Measurements from ENCODE around the gene NRP2. TPM values are rescaled to one million over a fixed set of nuclear protein-coding genes. Genes with fewer than 3 reads are reported as not detected.

Gene NRP2
- total RNA-seq, 1 donor from 2014 or later, result 89.0 TPM

GRCh38 chr2:205778356-205778755, 96.1 kb downstream of the NRP2 start:
- no peak for DNase-seq
- Mint-ChIP-seq H3K27me3 (ENCODE audit: unreplicated experiment) (peaks cover 1% of the 10 kb centered on the region), H3K4me3 (ENCODE audit: unreplicated experiment) (no peak overlapping the region), H3K27ac (ENCODE audit: unreplicated experiment) (no peak overlapping the region), H3K4me1 (ENCODE audit: low read depth, unreplicated experiment) (peaks cover 7% of the 10 kb centered on the region), H3K9me3 (ENCODE audit: unreplicated experiment) (peaks cover 3% of the 10 kb centered on the region), H3K36me3 (ENCODE audit: unreplicated experiment) (peaks cover 8% of the 10 kb centered on the region)
- no peak for TF ChIP-seq CTCF (IDR thresholded peaks at IDR 0.05; ENCODE audit: partially characterized antibody, unreplicated experiment)

- peaks cover 6% of the 10 kb centered on the region for H3K36me3 Mint-ChIP-seq (ENCODE audit: unreplicated experiment)
- no peak overlapping the region for H3K27ac Mint-ChIP-seq (ENCODE audit: unreplicated experiment)
- peaks cover 1% of the 10 kb centered on the region for H3K27me3 Mint-ChIP-seq (ENCODE audit: unreplicated experiment)
- DNase-seq, result no peak
- TF ChIP-seq CTCF (IDR thresholded peaks at IDR 0.05; ENCODE audit: partially characterized antibody, unreplicated experiment), result no peak
- H3K4me1 Mint-ChIP-seq (ENCODE audit: low read depth, unreplicated experiment), result peaks cover under 1% of the 10 kb centered on the region
- H3K9me3 Mint-ChIP-seq (ENCODE audit: unreplicated experiment), result peaks cover 3% of the 10 kb centered on the region
- no peak overlapping the region for H3K4me3 Mint-ChIP-seq (ENCODE audit: unreplicated experiment)
Measured at GRCh38 chr2:205780645-205781044, 98.3 kb downstream of the NRP2 start.

GRCh38 chr2:205781244-205781931, 99.1 kb downstream of the NRP2 start:
- DNase-seq, result no peak
- H3K4me1 Mint-ChIP-seq (ENCODE audit: low read depth, unreplicated experiment), result no peaks in the 10 kb centered on the region
- no peak overlapping the region for H3K4me3 Mint-ChIP-seq (ENCODE audit: unreplicated experiment)
- peaks cover 3% of the 10 kb centered on the region for H3K36me3 Mint-ChIP-seq (ENCODE audit: unreplicated experiment)
- no peak overlapping the region for H3K27ac Mint-ChIP-seq (ENCODE audit: unreplicated experiment)
- H3K27me3 Mint-ChIP-seq (ENCODE audit: unreplicated experiment), result no peaks in the 10 kb centered on the region
- no peaks in the 10 kb centered on the region for H3K9me3 Mint-ChIP-seq (ENCODE audit: unreplicated experiment)
- no peak for TF ChIP-seq CTCF (IDR thresholded peaks at IDR 0.05; ENCODE audit: partially characterized antibody, unreplicated experiment)

GRCh38 chr2:205782941-205783340, 100.6 kb downstream of the NRP2 start:
- H3K4me3 Mint-ChIP-seq (ENCODE audit: unreplicated experiment), result no peak overlapping the region
- no peaks in the 10 kb centered on the region for H3K9me3 Mint-ChIP-seq (ENCODE audit: unreplicated experiment)
- DNase-seq, result no peak
- H3K27ac Mint-ChIP-seq (ENCODE audit: unreplicated experiment), result no peak overlapping the region
- no peaks in the 10 kb centered on the region for H3K4me1 Mint-ChIP-seq (ENCODE audit: low read depth, unreplicated experiment)
- no peaks in the 10 kb centered on the region for H3K27me3 Mint-ChIP-seq (ENCODE audit: unreplicated experiment)
- H3K36me3 Mint-ChIP-seq (ENCODE audit: unreplicated experiment), result peaks cover 3% of the 10 kb centered on the region
- no peak for TF ChIP-seq CTCF (IDR thresholded peaks at IDR 0.05; ENCODE audit: partially characterized antibody, unreplicated experiment)

- H3K27me3 Mint-ChIP-seq (ENCODE audit: unreplicated experiment), result no peaks in the 10 kb centered on the region
- no peak overlapping the region for H3K27ac Mint-ChIP-seq (ENCODE audit: unreplicated experiment)
- TF ChIP-seq CTCF (IDR thresholded peaks at IDR 0.05; ENCODE audit: partially characterized antibody, unreplicated experiment), result no peak
- H3K4me3 Mint-ChIP-seq (ENCODE audit: unreplicated experiment), result no peak overlapping the region
- no peaks in the 10 kb centered on the region for H3K4me1 Mint-ChIP-seq (ENCODE audit: low read depth, unreplicated experiment)
- no peak for DNase-seq
- peaks cover 3% of the 10 kb centered on the region for H3K36me3 Mint-ChIP-seq (ENCODE audit: unreplicated experiment)
- H3K9me3 Mint-ChIP-seq (ENCODE audit: unreplicated experiment), result no peaks in the 10 kb centered on the region
Measured at GRCh38 chr2:205783872-205784499, 101.7 kb downstream of the NRP2 start.
